NB4 (cell line): Measurements from ENCODE around the gene PRAME.

Source experiments
- DNase-seq: peaks from one replicate; pipeline ENCODE4 v3.0.0; 2010; ENCODE audit warnings: low read depth
- H3K4me3 ChIP-seq: one replicate; pipeline ENCODE4 v1.5.1; 2011; ENCODE audit warnings: mild to moderate bottlenecking, low read depth, low read length, moderate library complexity
- MYC ChIP-seq: IDR thresholded peaks from 2 replicates; pipeline ENCODE4 v1.6.1; 2011; ENCODE audit warnings: low read depth, low read length
- POLR2A ChIP-seq: IDR thresholded peaks from 2 replicates; pipeline ENCODE4 v1.6.1; 2011; ENCODE audit warnings: mild to moderate bottlenecking; ENCODE audit not compliant: insufficient read length; ENCODE audit errors: extremely low read depth
- TF ChIP-seq, protein P1 (sequence below): IDR thresholded peaks from 2 replicates; pipeline ENCODE4 v1.6.1; 2011; ENCODE audit warnings: low read depth, low read length
- TF ChIP-seq, protein P2 (sequence below): IDR thresholded peaks from one replicate; pipeline ENCODE4 v1.5.1; 2012; ENCODE audit warnings: low read depth, low read length

PRAME gene

DNA sequence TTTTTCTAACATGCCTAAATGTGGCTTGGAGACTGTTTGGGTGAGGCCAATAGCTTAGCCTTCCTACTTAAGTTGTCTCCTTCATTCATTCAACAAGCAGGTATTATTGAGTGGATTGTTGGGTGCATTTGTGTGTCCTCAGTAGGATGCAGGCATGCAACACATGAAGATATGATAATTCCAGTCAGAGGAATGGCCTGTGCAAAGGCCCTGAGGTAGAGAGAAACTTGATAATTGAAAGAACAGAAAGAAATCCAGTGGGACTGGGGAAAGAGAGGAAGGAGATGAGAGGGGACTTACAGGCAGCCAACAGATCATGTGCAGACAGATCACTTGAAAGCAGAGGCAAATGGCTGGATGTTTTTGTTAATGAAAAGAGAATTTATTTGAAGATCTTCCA, 15.3 kb upstream of the PRAME start:
- no peak overlapping the region for H3K4me3 ChIP-seq
- DNase-seq: no peak
- TF ChIP-seq, protein P1, sequence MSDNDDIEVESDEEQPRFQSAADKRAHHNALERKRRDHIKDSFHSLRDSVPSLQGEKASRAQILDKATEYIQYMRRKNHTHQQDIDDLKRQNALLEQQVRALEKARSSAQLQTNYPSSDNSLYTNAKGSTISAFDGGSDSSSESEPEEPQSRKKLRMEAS: no peak
- TF ChIP-seq, protein P2, sequence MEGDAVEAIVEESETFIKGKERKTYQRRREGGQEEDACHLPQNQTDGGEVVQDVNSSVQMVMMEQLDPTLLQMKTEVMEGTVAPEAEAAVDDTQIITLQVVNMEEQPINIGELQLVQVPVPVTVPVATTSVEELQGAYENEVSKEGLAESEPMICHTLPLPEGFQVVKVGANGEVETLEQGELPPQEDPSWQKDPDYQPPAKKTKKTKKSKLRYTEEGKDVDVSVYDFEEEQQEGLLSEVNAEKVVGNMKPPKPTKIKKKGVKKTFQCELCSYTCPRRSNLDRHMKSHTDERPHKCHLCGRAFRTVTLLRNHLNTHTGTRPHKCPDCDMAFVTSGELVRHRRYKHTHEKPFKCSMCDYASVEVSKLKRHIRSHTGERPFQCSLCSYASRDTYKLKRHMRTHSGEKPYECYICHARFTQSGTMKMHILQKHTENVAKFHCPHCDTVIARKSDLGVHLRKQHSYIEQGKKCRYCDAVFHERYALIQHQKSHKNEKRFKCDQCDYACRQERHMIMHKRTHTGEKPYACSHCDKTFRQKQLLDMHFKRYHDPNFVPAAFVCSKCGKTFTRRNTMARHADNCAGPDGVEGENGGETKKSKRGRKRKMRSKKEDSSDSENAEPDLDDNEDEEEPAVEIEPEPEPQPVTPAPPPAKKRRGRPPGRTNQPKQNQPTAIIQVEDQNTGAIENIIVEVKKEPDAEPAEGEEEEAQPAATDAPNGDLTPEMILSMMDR: no peak
- no peak for TF ChIP-seq POLR2A
- no peak for TF ChIP-seq MYC

DNA sequence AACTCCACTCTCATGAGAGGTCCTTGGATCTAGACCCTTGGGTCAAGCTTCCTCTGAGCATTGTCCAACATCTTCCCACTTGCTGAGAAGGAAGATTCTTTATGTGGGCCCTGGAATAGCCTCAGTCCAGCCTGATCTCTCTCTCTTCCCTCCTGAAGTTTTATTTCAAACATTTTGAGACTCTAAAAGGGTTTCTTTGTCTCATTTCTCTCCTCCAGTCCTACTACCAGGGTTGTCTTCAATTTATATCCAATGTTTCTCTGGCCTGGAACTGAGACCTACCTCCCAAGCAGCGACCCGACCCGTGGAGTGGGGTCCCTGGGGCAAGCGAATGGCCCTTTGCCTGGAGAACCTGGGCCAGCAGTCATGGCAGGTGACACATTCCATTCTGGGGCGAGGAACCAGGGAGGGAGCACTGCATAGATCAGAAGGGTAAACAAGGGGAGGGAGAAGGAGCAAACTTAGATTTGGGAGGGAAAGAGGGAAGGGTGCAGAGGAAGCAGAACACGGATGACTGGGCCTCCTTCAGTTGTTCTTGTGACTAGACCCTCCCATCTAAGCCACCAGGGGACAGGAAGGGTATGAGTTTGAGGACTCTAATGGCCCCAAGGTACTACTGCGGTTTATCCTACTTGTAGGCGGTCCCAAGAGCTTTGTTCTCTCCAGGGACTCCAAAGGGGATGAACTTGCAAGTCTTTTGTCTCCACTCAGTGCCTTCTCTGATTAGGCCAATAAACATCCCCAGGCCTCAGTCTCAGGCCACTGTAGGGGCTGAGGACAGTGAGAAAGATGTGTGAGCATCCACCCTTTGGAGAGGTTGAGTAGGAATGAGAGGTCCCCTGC, 14.2 kb upstream of the PRAME start:
- no peak overlapping the region for H3K4me3 ChIP-seq
- no peak for TF ChIP-seq MYC
- TF ChIP-seq, protein P2: no peak
- TF ChIP-seq POLR2A: no peak
- TF ChIP-seq, protein P1: no peak
- DNase-seq: peak; percentile 51

DNA sequence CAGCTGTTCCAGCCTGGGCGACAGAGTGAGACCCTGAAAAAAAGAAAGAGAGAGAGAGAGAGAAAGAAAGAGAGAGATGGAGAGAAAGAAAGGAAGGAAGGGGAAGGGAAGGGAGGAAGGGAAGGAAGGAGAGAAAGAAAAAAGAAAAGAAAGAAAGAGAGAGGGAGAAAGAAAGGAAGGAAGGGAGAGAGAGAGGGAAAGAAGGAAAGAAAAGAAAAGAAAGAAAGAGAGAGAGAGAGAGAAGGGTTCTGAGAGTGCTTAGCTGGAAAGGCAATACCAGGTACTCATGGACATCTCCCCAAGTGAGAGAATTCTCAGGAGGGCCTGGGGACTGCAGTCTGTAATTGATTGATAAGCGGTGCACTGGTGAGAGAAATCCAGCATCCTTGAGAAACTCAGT, 12.8 kb upstream of the PRAME start:
- TF ChIP-seq MYC (no peak), POLR2A (no peak)
- TF ChIP-seq, protein P2: no peak
- TF ChIP-seq, protein P1: no peak
- H3K4me3 ChIP-seq: no peak overlapping the region
- no peak for DNase-seq

- no peak overlapping the region for H3K4me3 ChIP-seq
- TF ChIP-seq POLR2A: no peak
- TF ChIP-seq, protein P2: no peak
- TF ChIP-seq, protein P1: no peak
- TF ChIP-seq MYC: no peak
- no peak for DNase-seq
These were observed 12.4 kb upstream of the PRAME start for GRCh38 chr22:22571429-22571828.

GRCh38 chr22:22569218-22569617, 10.2 kb upstream of the PRAME start:
- H3K4me3 ChIP-seq: no peak overlapping the region
- no peak for TF ChIP-seq POLR2A
- TF ChIP-seq, protein P2: no peak
- TF ChIP-seq MYC: no peak
- TF ChIP-seq, protein P1: no peak
- DNase-seq: no peak
